NCI-H1105 treated with DMSO at 0.1 percent for 48 hours (cell line): ENCODE data around the gene IDUA.
"Not testable (repeated sequence)": the region's sequence is repeated elsewhere in the genome, so short reads cannot be mapped to it uniquely, and the experiment has no call there.

ENCODE experiments used
- DNase-seq: peaks from one replicate; lab custom pipeline; 2025; lab: John Stamatoyannopoulos, UW

Gene IDUA

GRCh38 chr4:1046581-1047011 lies 59.8 kb downstream of the IDUA start:
- DNase-seq: peak; percentile 26

- no peak for DNase-seq
These were observed 60.5 kb downstream of the IDUA start for GRCh38 chr4:1047106-1047975.

- no peak for DNase-seq
These were observed 61.3 kb downstream of the IDUA start for GRCh38 chr4:1047976-1048772.

- no peak for DNase-seq
These were observed 62.1 kb downstream of the IDUA start for GRCh38 chr4:1048773-1049590.

GRCh38 chr4:1049591-1049905 lies 62.7 kb downstream of the IDUA start:
- no peak for DNase-seq

GRCh38 chr4:1050486-1051213 lies 63.8 kb downstream of the IDUA start:
- DNase-seq: no peak

- no peak for DNase-seq
These were observed 64.6 kb downstream of the IDUA start for GRCh38 chr4:1051472-1051871.

GRCh38 chr4:1052231-1052671 lies 65.4 kb downstream of the IDUA start:
- no peak for DNase-seq

- DNase-seq: no peak
These were observed 66.3 kb downstream of the IDUA start for GRCh38 chr4:1053080-1053661.

GRCh38 chr4:1053891-1054290 lies 67.0 kb downstream of the IDUA start:
- not testable (repeated sequence) for DNase-seq
